ENCODE results near the gene SFXN3.

SFXN3 gene

GRCh38 chr10:101072923-101073322 is 41.9 kb downstream of the SFXN3 start:
- DNase-seq (ENCODE audit: low read depth in 2 of 2), result no peak

GRCh38 chr10:101073631-101074030 is 42.6 kb downstream of the SFXN3 start:
- no peak for DNase-seq (ENCODE audit: low read depth in 2 of 2)

- no peak for DNase-seq (ENCODE audit: low read depth in 2 of 2)
These were observed 44.7 kb downstream of the SFXN3 start for GRCh38 chr10:101075775-101076174.

GRCh38 chr10:101076630-101077029 is 45.6 kb downstream of the SFXN3 start:
- DNase-seq (ENCODE audit: low read depth in 2 of 2), result no peak

GRCh38 chr10:101079874-101080273 is 48.8 kb downstream of the SFXN3 start:
- DNase-seq (ENCODE audit: low read depth in 2 of 2), result no peak

GRCh38 chr10:101080933-101081931 is 50.2 kb downstream of the SFXN3 start:
- no peak for DNase-seq (ENCODE audit: low read depth in 2 of 2)

GRCh38 chr10:101085846-101086245 is 54.8 kb downstream of the SFXN3 start:
- no peak for DNase-seq (ENCODE audit: low read depth in 2 of 2)

DNA sequence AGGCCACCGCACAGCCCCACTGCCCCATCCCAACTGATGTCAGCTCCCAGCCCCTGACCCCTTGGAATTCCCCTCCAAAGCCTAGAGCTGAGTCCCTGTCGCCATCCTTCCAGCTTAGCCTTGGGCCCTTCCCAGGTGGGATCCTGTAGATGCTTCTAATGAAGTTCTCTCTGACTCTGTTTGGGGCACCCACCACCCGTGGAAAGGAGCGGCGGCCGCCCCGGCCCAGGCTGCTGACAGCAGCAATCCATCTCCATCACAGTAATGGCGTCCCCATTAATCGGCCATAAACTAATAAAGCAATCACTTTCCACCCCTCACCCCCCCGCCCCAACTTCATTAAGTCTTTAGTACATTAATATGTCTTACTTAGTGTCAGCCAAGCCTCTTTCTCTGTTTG is 56.3 kb downstream of the SFXN3 start:
- no peak for DNase-seq (ENCODE audit: low read depth in 2 of 2)

- no peak for DNase-seq (ENCODE audit: low read depth in 2 of 2)
These were observed 56.9 kb downstream of the SFXN3 start for GRCh38 chr10:101087965-101088364.

DNA sequence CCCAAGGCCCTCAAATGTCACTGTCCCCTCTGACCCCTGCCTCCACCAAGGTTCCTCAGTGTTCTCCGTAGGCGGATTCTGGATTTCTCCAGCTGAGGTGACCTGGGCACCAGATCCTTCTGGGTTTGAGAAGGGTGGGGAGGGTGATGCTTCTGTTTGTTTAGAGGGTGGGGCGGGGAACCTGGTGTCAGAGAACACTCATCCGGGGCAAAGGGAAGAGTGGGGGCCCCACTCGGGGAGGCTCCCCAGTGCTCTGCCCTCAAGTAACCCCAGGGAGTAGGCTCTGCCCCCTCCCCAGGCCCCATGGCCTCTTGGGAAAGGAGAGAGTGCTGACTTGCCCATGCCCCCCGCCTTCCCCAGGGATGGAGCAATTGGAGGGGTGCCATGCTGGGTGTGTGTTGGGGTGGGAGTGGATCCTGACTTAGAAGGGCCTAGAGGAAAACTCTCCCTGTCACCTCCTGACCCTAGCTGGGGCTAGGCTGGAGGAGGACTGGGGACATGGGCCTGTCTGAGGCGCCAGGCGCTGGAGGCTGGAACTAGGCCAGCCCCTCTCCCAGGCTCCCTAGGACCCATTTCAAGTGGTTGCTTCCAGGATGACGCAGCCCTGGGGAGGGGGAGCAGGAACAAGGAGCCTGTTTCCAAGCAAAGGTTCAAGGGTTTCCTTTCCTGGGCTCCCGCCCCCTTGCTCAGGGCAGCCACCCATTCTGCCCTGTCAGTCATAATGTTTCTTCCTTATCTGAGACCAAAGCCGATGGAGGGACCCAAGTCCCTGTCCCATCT is 58.7 kb downstream of the SFXN3 start:
- no peak for DNase-seq (ENCODE audit: low read depth in 2 of 2)

GRCh38 chr10:101090597-101090996 is 59.6 kb downstream of the SFXN3 start:
- DNase-seq (ENCODE audit: low read depth in 2 of 2), result no peak

Measured in activated CD8-positive, alpha-beta memory T cell treated with anti-CD3 and anti-CD28 coated beads for 4 hours (primary cell).